GM19452 (cell line): ENCODE data around the gene ARSG.
"Not testable (repeated sequence)": the region's sequence is repeated elsewhere in the genome, so short reads cannot be mapped to it uniquely, and the experiment has no call there.

ENCODE experiments used
- ATAC-seq: cut with Tn5 transposase; IDR thresholded peaks from one replicate; pipeline ENCODE4 v1.9.1; 2021; ENCODE audit not compliant: unreplicated experiment

ARSG gene

GRCh38 chr17:68290955-68291835 lies at the start of gene ARSG, which contains the start of gene SLC16A6:
Gene ARSG (plus strand): TSS chr17:68291495. CDS start chr17:68307494, 15,999 bp downstream.
Gene SLC16A6 (minus strand): TSS chr17:68291127. CDS start chr17:68278320, 12,807 bp downstream.
- peak; percentile 51 for ATAC-seq

- ATAC-seq = no peak
These were observed 44.8 kb upstream of the ARSG start for GRCh38 chr17:68246271-68247028.

- ATAC-seq = peak; percentile 84
These were observed 43.7 kb upstream of the ARSG start, which contains the start of gene AMZ2 for GRCh38 chr17:68247445-68248198. Gene AMZ2 (plus strand): TSS chr17:68248043. CDS start chr17:68250188, 2,145 bp downstream.

- ATAC-seq = peak; percentile 11
These were observed 43.0 kb upstream of the ARSG start for GRCh38 chr17:68248199-68248825.

GRCh38 chr17:68248891-68249290 lies 42.4 kb upstream of the ARSG start:
- no peak for ATAC-seq

- no peak for ATAC-seq
These were observed 41.9 kb upstream of the ARSG start for GRCh38 chr17:68249354-68249765.

- not testable (repeated sequence) for ATAC-seq
These were observed 37.9 kb upstream of the ARSG start for GRCh38 chr17:68253426-68253825.

- no peak for ATAC-seq
These were observed 36.1 kb upstream of the ARSG start for GRCh38 chr17:68255151-68255550.

GRCh38 chr17:68255731-68256538 lies 35.4 kb upstream of the ARSG start:
- ATAC-seq = no peak

GRCh38 chr17:68256701-68257100 lies 34.6 kb upstream of the ARSG start:
- not testable (repeated sequence) for ATAC-seq

- no peak for ATAC-seq
These were observed 33.4 kb upstream of the ARSG start for GRCh38 chr17:68257934-68258333.

GRCh38 chr17:68258890-68259647 lies 32.2 kb upstream of the ARSG start:
- ATAC-seq = peak; percentile 90

GRCh38 chr17:68259648-68259951 lies 31.7 kb upstream of the ARSG start:
- not testable (repeated sequence) for ATAC-seq

GRCh38 chr17:68260051-68260762 lies 31.1 kb upstream of the ARSG start:
- no peak for ATAC-seq

- not testable (repeated sequence) for ATAC-seq
These were observed 28.8 kb upstream of the ARSG start for GRCh38 chr17:68262467-68262866.

GRCh38 chr17:68263101-68263681 lies 28.1 kb upstream of the ARSG start:
- peak; percentile 43 for ATAC-seq

- ATAC-seq = not testable (repeated sequence)
These were observed 25.5 kb upstream of the ARSG start for GRCh38 chr17:68265833-68266232.

GRCh38 chr17:68273722-68274121 lies 17.6 kb upstream of the ARSG start:
- no peak for ATAC-seq
